ENCODE measurements around the gene CDH4.

DNA sequence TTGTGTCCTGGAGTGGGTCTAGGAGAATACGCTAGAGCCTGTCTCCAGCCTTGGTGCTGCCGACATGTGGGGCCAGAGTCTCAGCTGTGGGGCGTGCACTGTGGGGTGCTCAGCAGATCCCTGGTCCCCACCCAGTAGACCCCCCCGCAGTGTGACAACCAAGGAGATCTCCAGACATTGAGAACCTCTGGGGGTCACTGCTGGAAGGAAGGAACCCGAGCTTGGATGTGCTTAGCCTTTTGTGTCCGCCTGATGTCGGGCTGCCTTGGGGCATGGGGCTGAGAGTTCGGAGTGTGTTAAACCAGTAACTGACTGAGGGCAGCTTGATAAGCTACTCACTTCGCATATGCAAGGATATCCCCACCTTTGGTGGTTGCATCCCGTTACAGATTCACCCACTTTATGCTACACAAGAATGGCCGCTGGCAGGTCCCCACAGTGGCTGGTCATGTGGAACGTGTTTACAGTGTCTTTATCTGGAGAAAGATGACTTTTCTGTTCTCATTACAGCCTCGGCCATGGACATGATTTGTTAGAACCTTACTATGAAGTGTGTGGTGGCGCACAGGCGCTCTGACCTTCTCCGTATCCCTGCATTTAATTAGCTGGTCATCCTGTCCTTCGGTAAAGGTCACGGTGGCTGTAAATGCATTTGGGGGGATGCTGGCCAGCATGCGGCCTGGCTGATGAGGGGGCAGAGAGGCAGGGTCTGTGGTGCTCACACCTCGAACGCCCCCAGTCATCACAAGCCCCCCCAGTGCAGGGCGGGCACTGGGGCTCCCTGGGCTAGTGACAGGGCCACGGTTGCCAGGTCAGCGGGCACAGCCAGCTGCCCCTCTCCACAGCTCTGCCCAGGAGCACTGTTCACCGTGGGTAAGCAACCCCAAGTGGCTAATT lies 446.8 kb downstream of the CDH4 start:
- TF ChIP-seq, protein P1, sequence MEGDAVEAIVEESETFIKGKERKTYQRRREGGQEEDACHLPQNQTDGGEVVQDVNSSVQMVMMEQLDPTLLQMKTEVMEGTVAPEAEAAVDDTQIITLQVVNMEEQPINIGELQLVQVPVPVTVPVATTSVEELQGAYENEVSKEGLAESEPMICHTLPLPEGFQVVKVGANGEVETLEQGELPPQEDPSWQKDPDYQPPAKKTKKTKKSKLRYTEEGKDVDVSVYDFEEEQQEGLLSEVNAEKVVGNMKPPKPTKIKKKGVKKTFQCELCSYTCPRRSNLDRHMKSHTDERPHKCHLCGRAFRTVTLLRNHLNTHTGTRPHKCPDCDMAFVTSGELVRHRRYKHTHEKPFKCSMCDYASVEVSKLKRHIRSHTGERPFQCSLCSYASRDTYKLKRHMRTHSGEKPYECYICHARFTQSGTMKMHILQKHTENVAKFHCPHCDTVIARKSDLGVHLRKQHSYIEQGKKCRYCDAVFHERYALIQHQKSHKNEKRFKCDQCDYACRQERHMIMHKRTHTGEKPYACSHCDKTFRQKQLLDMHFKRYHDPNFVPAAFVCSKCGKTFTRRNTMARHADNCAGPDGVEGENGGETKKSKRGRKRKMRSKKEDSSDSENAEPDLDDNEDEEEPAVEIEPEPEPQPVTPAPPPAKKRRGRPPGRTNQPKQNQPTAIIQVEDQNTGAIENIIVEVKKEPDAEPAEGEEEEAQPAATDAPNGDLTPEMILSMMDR (IDR thresholded peaks at IDR 0.05) = no peak
- no peak for TF ChIP-seq POLR2AphosphoS5 (IDR thresholded peaks at IDR 0.05)

All from prostate gland (tissue), 2 donors.